Measurements from ENCODE around the gene MPZL2.

The MPZL2 gene

GRCh38 chr11:118294053-118294452 lies 30.0 kb upstream of the MPZL2 start:
- H3K9ac ChIP-seq (ENCODE audit: insufficient read length, low read depth): no peak overlapping the region
- no peaks in the 10 kb centered on the region for H3K36me3 ChIP-seq (ENCODE audit: insufficient read depth, insufficient read length, low read length)
- H3K27me3 ChIP-seq (ENCODE audit: insufficient read depth, insufficient read length): no peaks in the 10 kb centered on the region
- H3K9me3 ChIP-seq (ENCODE audit: insufficient read depth, low read length): no peaks in the 10 kb centered on the region
- TF ChIP-seq ZNF274 (IDR thresholded peaks at IDR 0.05; ENCODE audit: low read depth, low read length): no peak
- H3K4me3 ChIP-seq (ENCODE audit: insufficient read length, low read depth): no peak overlapping the region
- H3K4me1 ChIP-seq (ENCODE audit: insufficient read depth, insufficient read length): no peaks in the 10 kb centered on the region
- DNase-seq (ENCODE audit: low read depth, low spot score): no peak

- TF ChIP-seq YY1 (IDR thresholded peaks at IDR 0.05; ENCODE audit: insufficient read depth, insufficient read length) (no peak), SUZ12 (IDR thresholded peaks at IDR 0.05; ENCODE audit: extremely low read depth, insufficient read depth, insufficient read length) (no peak), ZNF274 (IDR thresholded peaks at IDR 0.05; ENCODE audit: low read depth, low read length) (no peak)
These were observed 27.5 kb upstream of the MPZL2 start for GRCh38 chr11:118291477-118292135.

GRCh38 chr11:118290923-118291322 lies 26.8 kb upstream of the MPZL2 start:
- no peaks in the 10 kb centered on the region for H3K36me3 ChIP-seq (ENCODE audit: insufficient read depth, insufficient read length, low read length)
- TF ChIP-seq YY1 (IDR thresholded peaks at IDR 0.05; ENCODE audit: insufficient read depth, insufficient read length) (no peak), ZNF274 (IDR thresholded peaks at IDR 0.05; ENCODE audit: low read depth, low read length) (no peak), SUZ12 (IDR thresholded peaks at IDR 0.05; ENCODE audit: extremely low read depth, insufficient read depth, insufficient read length) (no peak)
- H3K4me3 ChIP-seq (ENCODE audit: insufficient read length, low read depth): no peak overlapping the region
- no peaks in the 10 kb centered on the region for H3K4me1 ChIP-seq (ENCODE audit: insufficient read depth, insufficient read length)
- H3K27me3 ChIP-seq (ENCODE audit: insufficient read depth, insufficient read length): no peaks in the 10 kb centered on the region
- no peaks in the 10 kb centered on the region for H3K9me3 ChIP-seq (ENCODE audit: insufficient read depth, low read length)
- DNase-seq (ENCODE audit: low read depth, low spot score): peak; percentile 16
- H3K9ac ChIP-seq (ENCODE audit: insufficient read length, low read depth): no peak overlapping the region

More at GRCh38 chr11:118291477-118292135, 27.5 kb upstream of the MPZL2 start:
- DNase-seq (ENCODE audit: low read depth, low spot score): no peak
- no peaks in the 10 kb centered on the region for H3K27me3 ChIP-seq (ENCODE audit: insufficient read depth, insufficient read length)
- no peaks in the 10 kb centered on the region for H3K9me3 ChIP-seq (ENCODE audit: insufficient read depth, low read length)
- no peak overlapping the region for H3K9ac ChIP-seq (ENCODE audit: insufficient read length, low read depth)
- H3K36me3 ChIP-seq (ENCODE audit: insufficient read depth, insufficient read length, low read length): no peaks in the 10 kb centered on the region
- no peak overlapping the region for H3K4me3 ChIP-seq (ENCODE audit: insufficient read length, low read depth)
- no peaks in the 10 kb centered on the region for H3K4me1 ChIP-seq (ENCODE audit: insufficient read depth, insufficient read length)

- no peak overlapping the region for H3K4me3 ChIP-seq (ENCODE audit: insufficient read length, low read depth)
- no peak for TF ChIP-seq ZNF274 (IDR thresholded peaks at IDR 0.05; ENCODE audit: low read depth, low read length)
- no peak for TF ChIP-seq YY1 (IDR thresholded peaks at IDR 0.05; ENCODE audit: insufficient read depth, insufficient read length)
- no peak for TF ChIP-seq SUZ12 (IDR thresholded peaks at IDR 0.05; ENCODE audit: extremely low read depth, insufficient read depth, insufficient read length)
- H3K9me3 ChIP-seq (ENCODE audit: insufficient read depth, low read length): no peaks in the 10 kb centered on the region
These were observed 25.3 kb upstream of the MPZL2 start for GRCh38 chr11:118289401-118289800.

GRCh38 chr11:118287006-118287405 lies 22.9 kb upstream of the MPZL2 start:
- Histone ChIP-seq H3K9me3 (ENCODE audit: insufficient read depth, low read length) (no peaks in the 10 kb centered on the region), H3K4me1 (ENCODE audit: insufficient read depth, insufficient read length) (no peaks in the 10 kb centered on the region), H3K27me3 (ENCODE audit: insufficient read depth, insufficient read length) (no peaks in the 10 kb centered on the region), H3K9ac (ENCODE audit: insufficient read length, low read depth) (no peak overlapping the region), H3K36me3 (ENCODE audit: insufficient read depth, insufficient read length, low read length) (no peaks in the 10 kb centered on the region), H3K4me3 (ENCODE audit: insufficient read length, low read depth) (no peak overlapping the region)
- DNase-seq (ENCODE audit: low read depth, low spot score): no peak
- TF ChIP-seq YY1 (IDR thresholded peaks at IDR 0.05; ENCODE audit: insufficient read depth, insufficient read length) (no peak), SUZ12 (IDR thresholded peaks at IDR 0.05; ENCODE audit: extremely low read depth, insufficient read depth, insufficient read length) (no peak), ZNF274 (IDR thresholded peaks at IDR 0.05; ENCODE audit: low read depth, low read length) (no peak)

More at GRCh38 chr11:118289401-118289800, 25.3 kb upstream of the MPZL2 start:
- Histone ChIP-seq H3K27me3 (ENCODE audit: insufficient read depth, insufficient read length) (no peaks in the 10 kb centered on the region), H3K36me3 (ENCODE audit: insufficient read depth, insufficient read length, low read length) (no peaks in the 10 kb centered on the region), H3K4me1 (ENCODE audit: insufficient read depth, insufficient read length) (no peaks in the 10 kb centered on the region), H3K9ac (ENCODE audit: insufficient read length, low read depth) (no peak overlapping the region)
- no peak for DNase-seq (ENCODE audit: low read depth, low spot score)

GRCh38 chr11:118286545-118286944 lies 22.4 kb upstream of the MPZL2 start:
- no peak for TF ChIP-seq ZNF274 (IDR thresholded peaks at IDR 0.05; ENCODE audit: low read depth, low read length)
- no peak for TF ChIP-seq SUZ12 (IDR thresholded peaks at IDR 0.05; ENCODE audit: extremely low read depth, insufficient read depth, insufficient read length)
- no peak for TF ChIP-seq YY1 (IDR thresholded peaks at IDR 0.05; ENCODE audit: insufficient read depth, insufficient read length)
- Histone ChIP-seq H3K4me3 (ENCODE audit: insufficient read length, low read depth) (no peak overlapping the region), H3K9ac (ENCODE audit: insufficient read length, low read depth) (no peak overlapping the region), H3K36me3 (ENCODE audit: insufficient read depth, insufficient read length, low read length) (no peaks in the 10 kb centered on the region), H3K4me1 (ENCODE audit: insufficient read depth, insufficient read length) (no peaks in the 10 kb centered on the region), H3K9me3 (ENCODE audit: insufficient read depth, low read length) (no peaks in the 10 kb centered on the region), H3K27me3 (ENCODE audit: insufficient read depth, insufficient read length) (no peaks in the 10 kb centered on the region)
- DNase-seq (ENCODE audit: low read depth, low spot score): no peak

- TF ChIP-seq YY1 (IDR thresholded peaks at IDR 0.05; ENCODE audit: insufficient read depth, insufficient read length) (no peak), SUZ12 (IDR thresholded peaks at IDR 0.05; ENCODE audit: extremely low read depth, insufficient read depth, insufficient read length) (no peak), ZNF274 (IDR thresholded peaks at IDR 0.05; ENCODE audit: low read depth, low read length) (no peak)
These were observed 19.8 kb upstream of the MPZL2 start for GRCh38 chr11:118283756-118284350.

More at GRCh38 chr11:118283756-118284350, 19.8 kb upstream of the MPZL2 start:
- Histone ChIP-seq H3K4me3 (ENCODE audit: insufficient read length, low read depth) (no peak overlapping the region), H3K4me1 (ENCODE audit: insufficient read depth, insufficient read length) (no peaks in the 10 kb centered on the region), H3K36me3 (ENCODE audit: insufficient read depth, insufficient read length, low read length) (no peaks in the 10 kb centered on the region), H3K9me3 (ENCODE audit: insufficient read depth, low read length) (no peaks in the 10 kb centered on the region), H3K9ac (ENCODE audit: insufficient read length, low read depth) (no peak overlapping the region), H3K27me3 (ENCODE audit: insufficient read depth, insufficient read length) (no peaks in the 10 kb centered on the region)
- DNase-seq (ENCODE audit: low read depth, low spot score): no peak
